Naive thymus-derived CD8-positive, alpha-beta T cell (primary cell): ENCODE measurements around the gene SLC46A1. TPM values are rescaled to one million over a fixed set of nuclear protein-coding genes. Genes with fewer than 3 reads are reported as not detected.
A peak's percentile ranks its signal among the peaks of the same experiment; 100 is the strongest.

Source experiments
- ATAC-seq, 2 donors: fragments of 150-1000 bp; cut with Tn5 transposase in 1 of 2; sonication (Bioruptor Pico), chemical (Tn5 transposase) in 1 of 2; 1 replicate in 1 of 2; 2 replicates in 1 of 2; pipeline ENCODE4 v1.10.0; 2021; ENCODE audit warnings: mild to moderate bottlenecking in 2 of 2, moderate library complexity in 2 of 2
- POLR2A ChIA-PET: fragments of 350-600 bp; sonication (Branson Sonifier 250); formaldehyde crosslinking; loops from one replicate; lab custom pipeline; 2021; ENCODE audit warnings: antibody characterized with exemption; lab: Charles Lee
- DNase-seq, 10 donors: peaks; one replicate each; pipeline versions ENCODE4 v3.0.0 to v3.0.0-alpha.2; 2020 to 2022
- H3K27ac Mint-ChIP-seq, 10 donors: one replicate each; pipeline ENCODE4 v1.8.0; 2020 to 2022; ENCODE audit warnings: mild to moderate bottlenecking in 10 of 10, mixed read lengths in 10 of 10, moderate library complexity in 4 of 10, inconsistent platforms in 1 of 10
- H3K27me3 Mint-ChIP-seq, 5 donors: one replicate each; pipeline ENCODE4 v1.8.0; 2021 to 2022; ENCODE audit warnings: mixed read lengths in 5 of 5
- H3K36me3 Mint-ChIP-seq, 3 donors: one replicate each; pipeline ENCODE4 v1.8.0; 2020 to 2022; ENCODE audit warnings: mixed read lengths in 3 of 3, mild to moderate bottlenecking in 2 of 3, inconsistent platforms in 1 of 3
- H3K4me1 Mint-ChIP-seq, 4 donors: one replicate each; pipeline ENCODE4 v1.8.0; 2021 to 2022; ENCODE audit warnings: mixed read lengths in 4 of 4
- H3K4me3 Mint-ChIP-seq, 10 donors: one replicate each; pipeline ENCODE4 v1.8.0; 2020 to 2022; ENCODE audit warnings: mild to moderate bottlenecking in 10 of 10, mixed read lengths in 10 of 10, moderate library complexity in 6 of 10, inconsistent platforms in 1 of 10
- H3K9me3 Mint-ChIP-seq, 9 donors: one replicate each; pipeline ENCODE4 v1.8.0; 2020 to 2022; ENCODE audit warnings: mixed read lengths in 9 of 9, mild to moderate bottlenecking in 3 of 9, inconsistent platforms in 1 of 9, moderate library complexity in 1 of 9
- polyA plus RNA-seq, 3 donors: library from polyadenylated mRNA; unstranded; fragments of 300-500 nt; fragmentation: Illumina TruSeq; gene quantifications; one replicate each; pipeline ENCODE4 v1.2.3, GENCODE V29; 2021
- total RNA-seq, 8 experiments: library from RNA in 2 of 8; stranded (reverse) in 2 of 8; gene quantifications; one replicate each; pipeline ENCODE4 v1.2.3 and lab custom pipeline; 2021 to 2026

The SLC46A1 gene
- total and polyA plus RNA-seq, 5 experiments from 2014 or later: 1.0 to 3.8 (median 2.7) TPM

- ATAC-seq: no peak
- Mint-ChIP-seq H3K27me3 (no peaks in the 10 kb centered on the region), H3K27ac (peak overlapping the region in 2 of 10 donors; percentile 31 to 46), H3K9me3 (no peaks in the 10 kb centered on the region), H3K4me3 (no peak overlapping the region), H3K4me1 (peaks cover 7 to 15% (median 14%) of the 10 kb centered on the region in 4 donors), H3K36me3 (peaks cover 0 to 64% (median 25%) of the 10 kb centered on the region in 3 donors)
- POLR2A ChIA-PET: interaction anchor here (2.4 kb wide), 1 partner anchor 17 kb away, joined by 14 read pairs; no protein-coding TSS in a partner anchor
- no peak for DNase-seq
These were observed 15.9 kb downstream of the SLC46A1 start for GRCh38 chr17:28390141-28390540.

- peaks cover 0 to 47% (median 23%) of the 10 kb centered on the region in 3 donors for H3K36me3 Mint-ChIP-seq
- DNase-seq (no peak), ATAC-seq (no peak)
- H3K4me1 Mint-ChIP-seq: peaks cover 11 to 29% (median 23%) of the 10 kb centered on the region in 4 donors
- no peaks in the 10 kb centered on the region for H3K9me3 Mint-ChIP-seq
- no peak overlapping the region for H3K27ac Mint-ChIP-seq
- H3K27me3 Mint-ChIP-seq: no peaks in the 10 kb centered on the region
- peak overlapping the region in 1 of 10 donors; percentile 30 for H3K4me3 Mint-ChIP-seq
- POLR2A ChIA-PET: interaction anchor here (0.7 to 2.4 kb wide), 3 partner anchors 15 to 139 kb away, joined by 3 to 14 read pairs (median 5); partner anchors contain the start of gene POLDIP2
These were observed 17.9 kb downstream of the SLC46A1 start for GRCh38 chr17:28388106-28388505.

GRCh38 chr17:28386391-28386790 lies 19.6 kb downstream of the SLC46A1 start:
- POLR2A ChIA-PET: no interaction called here
- H3K36me3 Mint-ChIP-seq: peaks cover 0 to 36% (median 19%) of the 10 kb centered on the region in 3 donors
- peaks cover 16 to 38% (median 31%) of the 10 kb centered on the region in 4 donors for H3K4me1 Mint-ChIP-seq
- H3K9me3 Mint-ChIP-seq: no peaks in the 10 kb centered on the region
- peaks cover 0 to 6% (median 0%) of the 10 kb centered on the region in 5 donors for H3K27me3 Mint-ChIP-seq
- DNase-seq (no peak), ATAC-seq (no peak)
- peak overlapping the region in 5 of 10 donors; percentile 4 to 98 (median 93) for H3K4me3 Mint-ChIP-seq
- no peak overlapping the region for H3K27ac Mint-ChIP-seq

GRCh38 chr17:28385406-28385805 lies 20.6 kb downstream of the SLC46A1 start:
- no peaks in the 10 kb centered on the region for H3K9me3 Mint-ChIP-seq
- peaks cover 0 to 8% (median 0%) of the 10 kb centered on the region in 5 donors for H3K27me3 Mint-ChIP-seq
- peak; percentile 7 to 24 for ATAC-seq
- H3K4me1 Mint-ChIP-seq: peaks cover 19 to 48% (median 33%) of the 10 kb centered on the region in 4 donors
- peak overlapping the region; percentile 89 to 98 (median 94) for H3K4me3 Mint-ChIP-seq
- no peak for DNase-seq
- H3K27ac Mint-ChIP-seq: peak overlapping the region in 8 of 10 donors; percentile 8 to 92 (median 75)
- peaks cover 0 to 26% (median 13%) of the 10 kb centered on the region in 3 donors for H3K36me3 Mint-ChIP-seq
- POLR2A ChIA-PET: interaction anchor here (1.0 to 2.8 kb wide), 5 partner anchors 13 to 578 kb away, joined by 3 to 22 read pairs (median 12); partner anchors contain the start of genes IFT20, POLDIP2, SARM1 and TNFAIP1

- POLR2A ChIA-PET: interaction anchor here (0.5 to 2.8 kb wide), 7 partner anchors 13 to 578 kb away, joined by 3 to 22 read pairs (median 7); partner anchors contain the start of genes IFT20, POLDIP2, SARM1 and TNFAIP1
- DNase-seq: no peak
- peaks cover 19 to 51% (median 36%) of the 10 kb centered on the region in 4 donors for H3K4me1 Mint-ChIP-seq
These were observed 21.0 kb downstream of the SLC46A1 start for GRCh38 chr17:28385037-28385400.

GRCh38 chr17:28384281-28385036 lies 21.6 kb downstream of the SLC46A1 start:
- peaks cover 0 to 18% (median 7%) of the 10 kb centered on the region in 3 donors for H3K36me3 Mint-ChIP-seq
- H3K27ac Mint-ChIP-seq: peak overlapping the region; percentile 8 to 91 (median 86)
- ATAC-seq (peak; percentile 90 to 94), DNase-seq (peak; percentile 40 to 75 (median 48))
- no peaks in the 10 kb centered on the region for H3K9me3 Mint-ChIP-seq
- peaks cover 0 to 10% (median 0%) of the 10 kb centered on the region in 5 donors for H3K27me3 Mint-ChIP-seq
- peak overlapping the region; percentile 89 to 98 (median 94) for H3K4me3 Mint-ChIP-seq
- POLR2A ChIA-PET: interaction anchor here (0.5 to 2.8 kb wide), 11 partner anchors 8 to 577 kb away, joined by 3 to 22 read pairs (median 4); partner anchors contain the start of genes IFT20, POLDIP2, SARM1 and TNFAIP1
- H3K4me1 Mint-ChIP-seq: peaks cover 19 to 51% (median 36%) of the 10 kb centered on the region in 4 donors

More at GRCh38 chr17:28385037-28385400, 21.0 kb downstream of the SLC46A1 start:
- peak overlapping the region; percentile 89 to 98 (median 94) for H3K4me3 Mint-ChIP-seq
- peaks cover 0 to 24% (median 12%) of the 10 kb centered on the region in 3 donors for H3K36me3 Mint-ChIP-seq
- peak; percentile 8 to 11 for ATAC-seq
- H3K9me3 Mint-ChIP-seq: no peaks in the 10 kb centered on the region
- H3K27ac Mint-ChIP-seq: peak overlapping the region in 9 of 10 donors; percentile 8 to 91 (median 87)
- H3K27me3 Mint-ChIP-seq: peaks cover 0 to 10% (median 0%) of the 10 kb centered on the region in 5 donors

- DNase-seq: no peak
- H3K4me3 Mint-ChIP-seq: peak overlapping the region in 6 of 10 donors; percentile 2 to 67 (median 54)
- peaks cover 18 to 44% (median 32%) of the 10 kb centered on the region in 4 donors for H3K4me1 Mint-ChIP-seq
- ATAC-seq: no peak
- H3K9me3 Mint-ChIP-seq: no peaks in the 10 kb centered on the region
- POLR2A ChIA-PET: interaction anchor here (0.5 to 0.6 kb wide), 2 partner anchors 15 to 52 kb away, joined by 3 read pairs; no protein-coding TSS in a partner anchor
- peaks cover 0 to 10% (median 0%) of the 10 kb centered on the region in 5 donors for H3K27me3 Mint-ChIP-seq
- peak overlapping the region in 1 of 10 donors; percentile 52 for H3K27ac Mint-ChIP-seq
- peaks cover 0 to 5% (median 5%) of the 10 kb centered on the region in 3 donors for H3K36me3 Mint-ChIP-seq
These were observed 24.7 kb downstream of the SLC46A1 start for GRCh38 chr17:28381141-28381825.

GRCh38 chr17:28379814-28380801 lies 25.9 kb downstream of the SLC46A1 start:
- Mint-ChIP-seq H3K4me3 (peak overlapping the region in 3 of 10 donors; percentile 15 to 55 (median 41)), H3K27ac (peak overlapping the region in 1 of 10 donors; percentile 50), H3K4me1 (peaks cover 15 to 36% (median 23%) of the 10 kb centered on the region in 4 donors), H3K36me3 (peaks cover 0 to 5% (median 5%) of the 10 kb centered on the region in 3 donors), H3K9me3 (no peaks in the 10 kb centered on the region), H3K27me3 (peaks cover 0 to 10% (median 0%) of the 10 kb centered on the region in 5 donors)
- POLR2A ChIA-PET: interaction anchor here (0.5 kb wide), 1 partner anchor 14 kb away, joined by 3 read pairs; no protein-coding TSS in a partner anchor
- DNase-seq (peak in 1 of 10 donors; percentile 26), ATAC-seq (no peak)

- peak in 1 of 10 donors; percentile 34 for DNase-seq
- H3K27me3 Mint-ChIP-seq: no peaks in the 10 kb centered on the region
- POLR2A ChIA-PET: interaction anchor here (0.6 to 4.9 kb wide), 5 partner anchors 11 to 67 kb away, joined by 4 to 29 read pairs (median 14); partner anchors contain the start of genes IFT20, POLDIP2 and TNFAIP1
These were observed 33.1 kb downstream of the SLC46A1 start for GRCh38 chr17:28372945-28373274.

GRCh38 chr17:28372203-28372944 lies 33.6 kb downstream of the SLC46A1 start:
- Mint-ChIP-seq H3K9me3 (no peaks in the 10 kb centered on the region), H3K27me3 (no peaks in the 10 kb centered on the region), H3K27ac (peak overlapping the region in 9 of 10 donors; percentile 50 to 94 (median 73)), H3K4me3 (peak overlapping the region; percentile 68 to 99 (median 78)), H3K4me1 (peaks cover 12 to 25% (median 23%) of the 10 kb centered on the region in 4 donors), H3K36me3 (peaks cover 0 to 4% (median 3%) of the 10 kb centered on the region in 3 donors)
- ATAC-seq: peak; percentile 3 to 5
- DNase-seq: peak in 1 of 10 donors; percentile 54
- POLR2A ChIA-PET: interaction anchor here (0.6 to 4.9 kb wide), 7 partner anchors 12 to 355 kb away, joined by 3 to 29 read pairs (median 12); partner anchors contain the start of genes IFT20, POLDIP2 and TNFAIP1

More at GRCh38 chr17:28372945-28373274, 33.1 kb downstream of the SLC46A1 start:
- Mint-ChIP-seq H3K27ac (peak overlapping the region in 7 of 10 donors; percentile 34 to 94 (median 62)), H3K4me3 (peak overlapping the region; percentile 68 to 86 (median 74)), H3K9me3 (no peaks in the 10 kb centered on the region), H3K4me1 (peaks cover 12 to 25% (median 23%) of the 10 kb centered on the region in 4 donors), H3K36me3 (peaks cover 0 to 4% (median 3%) of the 10 kb centered on the region in 3 donors)
- ATAC-seq: no peak
